OCI-LY3 (cell line): Measurements from ENCODE around the gene NT5C3A.

Experiments used
- EZH2phosphoT487 ChIP-seq: fragments of 200-600 bp; shearing (Covaris generic); IDR thresholded peaks from 2 replicates; pipeline ENCODE4 v1.6.1; 2018; ENCODE audit warnings: antibody characterized with exemption, mixed run types, low read depth
- TF ChIP-seq, protein P1 (sequence below): fragments of 200-600, 300-600 bp; sonication (generic); IDR thresholded peaks from 2 replicates; pipeline ENCODE4 v1.5.1; 2014; ENCODE audit warnings: antibody characterized with exemption, low read length, low read depth

DNA sequence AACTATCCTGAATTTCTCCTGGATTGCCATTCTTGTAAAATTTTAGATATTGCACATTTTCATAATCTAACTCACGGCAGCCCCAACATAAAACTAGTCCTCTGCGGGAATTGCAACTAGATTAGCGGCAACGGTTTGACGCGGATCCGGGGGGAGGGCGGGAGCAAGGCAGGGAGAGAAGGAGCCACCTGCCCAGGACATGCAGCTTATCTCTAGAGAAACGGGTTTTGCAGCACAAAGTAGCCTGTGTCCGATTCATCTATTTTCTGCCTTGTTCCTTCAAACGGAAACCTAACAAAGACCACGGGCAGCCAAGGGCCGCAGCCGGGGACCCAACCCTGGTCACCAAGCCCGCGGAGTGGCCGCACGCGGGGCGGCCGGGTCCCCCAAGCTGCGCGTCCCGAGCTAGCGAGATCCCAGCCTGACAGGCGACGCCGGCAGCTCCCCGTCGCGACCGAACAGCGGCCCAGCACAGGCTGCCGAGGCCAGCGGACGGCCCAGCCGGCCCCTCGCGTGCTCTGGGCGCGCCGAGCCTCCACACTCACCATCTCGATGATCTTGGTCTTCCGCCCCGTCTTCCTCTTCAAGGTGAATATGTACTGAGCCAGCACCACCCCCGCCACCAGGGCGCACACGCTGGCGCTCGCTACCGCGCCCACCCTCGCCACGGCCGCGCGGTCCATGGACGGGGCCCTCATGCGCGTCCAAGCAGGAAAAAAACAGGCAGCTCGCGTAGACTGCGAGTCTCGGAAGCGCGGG is at the start of gene NT5C3A:
- TF ChIP-seq, protein P1, sequence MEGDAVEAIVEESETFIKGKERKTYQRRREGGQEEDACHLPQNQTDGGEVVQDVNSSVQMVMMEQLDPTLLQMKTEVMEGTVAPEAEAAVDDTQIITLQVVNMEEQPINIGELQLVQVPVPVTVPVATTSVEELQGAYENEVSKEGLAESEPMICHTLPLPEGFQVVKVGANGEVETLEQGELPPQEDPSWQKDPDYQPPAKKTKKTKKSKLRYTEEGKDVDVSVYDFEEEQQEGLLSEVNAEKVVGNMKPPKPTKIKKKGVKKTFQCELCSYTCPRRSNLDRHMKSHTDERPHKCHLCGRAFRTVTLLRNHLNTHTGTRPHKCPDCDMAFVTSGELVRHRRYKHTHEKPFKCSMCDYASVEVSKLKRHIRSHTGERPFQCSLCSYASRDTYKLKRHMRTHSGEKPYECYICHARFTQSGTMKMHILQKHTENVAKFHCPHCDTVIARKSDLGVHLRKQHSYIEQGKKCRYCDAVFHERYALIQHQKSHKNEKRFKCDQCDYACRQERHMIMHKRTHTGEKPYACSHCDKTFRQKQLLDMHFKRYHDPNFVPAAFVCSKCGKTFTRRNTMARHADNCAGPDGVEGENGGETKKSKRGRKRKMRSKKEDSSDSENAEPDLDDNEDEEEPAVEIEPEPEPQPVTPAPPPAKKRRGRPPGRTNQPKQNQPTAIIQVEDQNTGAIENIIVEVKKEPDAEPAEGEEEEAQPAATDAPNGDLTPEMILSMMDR, result no peak
- no peak for TF ChIP-seq EZH2phosphoT487
